GM12878 (cell line): ENCODE data around the gene WBP11.

Source experiments
- CEBPB ChIP-seq, 2 experiments: fragments of 150-350 bp in 1 of 2; IDR thresholded peaks; 2 replicates each; pipeline ENCODE4 v1.6.1; 2012 to 2014; ENCODE audit warnings: low read depth in 2 of 2, low read length in 2 of 2, borderline replicate concordance in 1 of 2, inconsistent platforms in 1 of 2
- EP300 ChIP-seq, 2 experiments: fragments of 150-350 bp in 1 of 2; IDR thresholded peaks; 2 replicates each; pipeline ENCODE4 v1.6.1; 2011 to 2012; ENCODE audit warnings: low read depth in 2 of 2, low read length in 2 of 2, borderline replicate concordance in 1 of 2, improper control_type of control experiment in 1 of 2, inconsistent platforms in 1 of 2; ENCODE audit not compliant: control insufficient read depth in 1 of 2
- NFYB ChIP-seq: IDR thresholded peaks from 2 replicates; pipeline ENCODE4 v1.6.1; 2011; ENCODE audit warnings: low read depth, mild to moderate bottlenecking, low read length, improper control_type of control experiment, moderate library complexity; ENCODE audit not compliant: insufficient read depth
- POLR2AphosphoS5 ChIP-seq: IDR thresholded peaks from 2 replicates; pipeline ENCODE4 v1.6.1; 2011; ENCODE audit warnings: mild to moderate bottlenecking, low read length, inconsistent platforms
- ZNF274 ChIP-seq: IDR thresholded peaks from one replicate; pipeline ENCODE4 v1.8.0; 2011; ENCODE audit not compliant: insufficient read length, insufficient read depth
- TF ChIP-seq, protein P1 (sequence below), 3 experiments: IDR thresholded peaks in 2 of 3; conservative IDR thresholded peaks in 1 of 3; 2 replicates each; pipeline ENCODE4 v1.5.1; 2011; ENCODE audit warnings: low read depth in 3 of 3, low read length in 3 of 3, mild to moderate bottlenecking in 3 of 3, control low read depth in 2 of 3, moderate library complexity in 2 of 3, inconsistent platforms in 1 of 3, mixed read lengths in 1 of 3; ENCODE audit not compliant: control insufficient read depth in 2 of 3, insufficient read depth in 1 of 3; ENCODE audit errors: extremely low read depth in 1 of 3
- TF ChIP-seq, protein P2 (sequence below): IDR thresholded peaks from 2 replicates; pipeline ENCODE4 v1.6.1; 2012; ENCODE audit warnings: low read depth, low read length, improper control_type of control experiment

DNA sequence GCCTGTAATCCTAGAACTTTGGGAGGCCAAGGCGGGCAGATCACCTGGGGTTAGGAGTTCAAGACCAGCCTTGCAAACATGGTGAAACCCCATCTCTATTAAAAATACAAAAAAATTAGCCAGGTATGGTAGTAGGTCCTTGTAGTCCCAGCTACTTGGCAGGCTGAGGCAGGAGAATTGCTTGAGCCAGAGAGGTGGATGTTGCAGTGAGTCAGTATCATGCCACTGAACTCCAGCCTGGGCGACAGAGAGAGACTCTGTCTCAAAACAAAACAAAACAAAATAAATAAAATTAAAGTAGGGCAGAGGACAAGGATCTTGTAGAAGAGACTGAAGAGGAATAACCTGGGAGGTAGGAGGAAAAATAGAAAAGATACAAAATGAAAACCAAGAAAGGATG, 61.3 kb downstream of the WBP11 start:
- TF ChIP-seq, protein P1, sequence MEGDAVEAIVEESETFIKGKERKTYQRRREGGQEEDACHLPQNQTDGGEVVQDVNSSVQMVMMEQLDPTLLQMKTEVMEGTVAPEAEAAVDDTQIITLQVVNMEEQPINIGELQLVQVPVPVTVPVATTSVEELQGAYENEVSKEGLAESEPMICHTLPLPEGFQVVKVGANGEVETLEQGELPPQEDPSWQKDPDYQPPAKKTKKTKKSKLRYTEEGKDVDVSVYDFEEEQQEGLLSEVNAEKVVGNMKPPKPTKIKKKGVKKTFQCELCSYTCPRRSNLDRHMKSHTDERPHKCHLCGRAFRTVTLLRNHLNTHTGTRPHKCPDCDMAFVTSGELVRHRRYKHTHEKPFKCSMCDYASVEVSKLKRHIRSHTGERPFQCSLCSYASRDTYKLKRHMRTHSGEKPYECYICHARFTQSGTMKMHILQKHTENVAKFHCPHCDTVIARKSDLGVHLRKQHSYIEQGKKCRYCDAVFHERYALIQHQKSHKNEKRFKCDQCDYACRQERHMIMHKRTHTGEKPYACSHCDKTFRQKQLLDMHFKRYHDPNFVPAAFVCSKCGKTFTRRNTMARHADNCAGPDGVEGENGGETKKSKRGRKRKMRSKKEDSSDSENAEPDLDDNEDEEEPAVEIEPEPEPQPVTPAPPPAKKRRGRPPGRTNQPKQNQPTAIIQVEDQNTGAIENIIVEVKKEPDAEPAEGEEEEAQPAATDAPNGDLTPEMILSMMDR (IDR thresholded peaks at IDR 0.05 in 2 of 3, conservative IDR thresholded peaks at IDR 0.05 in 1 of 3; ENCODE audit: control insufficient read depth in 2 of 3, extremely low read depth in 1 of 3, insufficient read depth in 1 of 3, low read depth in 3 of 3, low read length in 3 of 3): no peak
- TF ChIP-seq CEBPB (IDR thresholded peaks at IDR 0.05; ENCODE audit: borderline replicate concordance in 1 of 2, low read depth in 2 of 2, low read length in 2 of 2): no peak
- no peak for TF ChIP-seq ZNF274
- TF ChIP-seq, protein P2, sequence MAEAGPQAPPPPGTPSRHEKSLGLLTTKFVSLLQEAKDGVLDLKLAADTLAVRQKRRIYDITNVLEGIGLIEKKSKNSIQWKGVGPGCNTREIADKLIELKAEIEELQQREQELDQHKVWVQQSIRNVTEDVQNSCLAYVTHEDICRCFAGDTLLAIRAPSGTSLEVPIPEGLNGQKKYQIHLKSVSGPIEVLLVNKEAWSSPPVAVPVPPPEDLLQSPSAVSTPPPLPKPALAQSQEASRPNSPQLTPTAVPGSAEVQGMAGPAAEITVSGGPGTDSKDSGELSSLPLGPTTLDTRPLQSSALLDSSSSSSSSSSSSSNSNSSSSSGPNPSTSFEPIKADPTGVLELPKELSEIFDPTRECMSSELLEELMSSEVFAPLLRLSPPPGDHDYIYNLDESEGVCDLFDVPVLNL: no peak
- no peak for TF ChIP-seq NFYB
- TF ChIP-seq EP300 (IDR thresholded peaks at IDR 0.05; ENCODE audit: borderline replicate concordance in 1 of 2, control insufficient read depth in 1 of 2, low read depth in 2 of 2, low read length in 2 of 2): no peak
- TF ChIP-seq POLR2AphosphoS5: no peak
